BLaER1 treated with 17β-estradiol and CSF1 and Interleukin-3, amounts not matched to agents 10 nM and 100 nM (cell line): ENCODE measurements around the gene UTF1.

Source experiments
- H3K27ac ChIP-seq, 11 experiments: shearing (Covaris generic); formaldehyde crosslinking; 2 replicates each; pipeline ENCODE4 v1.8.1; 2022
- H3K27me3 ChIP-seq, 11 experiments: shearing (Covaris generic); formaldehyde crosslinking; 2 replicates each; pipeline ENCODE4 v1.8.1; 2022
- H3K36me3 ChIP-seq, 11 experiments: shearing (Covaris generic); formaldehyde crosslinking; 2 replicates each; pipeline ENCODE4 v1.8.1; 2022
- H3K4me1 ChIP-seq, 10 experiments: shearing (Covaris generic); formaldehyde crosslinking; 2 replicates each; pipeline ENCODE4 v1.8.1; 2022
- H3K4me2 ChIP-seq, 11 experiments: shearing (Covaris generic); formaldehyde crosslinking; 2 replicates each; pipeline ENCODE4 v1.8.1; 2022
- H3K4me3 ChIP-seq, 10 experiments: shearing (Covaris generic); formaldehyde crosslinking; 2 replicates each; pipeline ENCODE4 v1.8.1; 2022
- H3K9ac ChIP-seq, 11 experiments: shearing (Covaris generic); formaldehyde crosslinking; 2 replicates each; pipeline ENCODE4 v1.8.1; 2022
- H3K9me3 ChIP-seq, 11 experiments: shearing (Covaris generic); formaldehyde crosslinking; replicated peaks in 1 of 11; 2 replicates each; pipeline ENCODE4 v1.8.1; 2022
- H4K20me1 ChIP-seq, 11 experiments: shearing (Covaris generic); formaldehyde crosslinking; 2 replicates each; pipeline ENCODE4 v1.8.1; 2022
- Cebpa-rat ChIP-seq, 11 experiments: shearing (Covaris generic); IDR thresholded peaks; 2 replicates each; pipeline ENCODE4 v1.8.1; 2022

UTF1 gene

DNA sequence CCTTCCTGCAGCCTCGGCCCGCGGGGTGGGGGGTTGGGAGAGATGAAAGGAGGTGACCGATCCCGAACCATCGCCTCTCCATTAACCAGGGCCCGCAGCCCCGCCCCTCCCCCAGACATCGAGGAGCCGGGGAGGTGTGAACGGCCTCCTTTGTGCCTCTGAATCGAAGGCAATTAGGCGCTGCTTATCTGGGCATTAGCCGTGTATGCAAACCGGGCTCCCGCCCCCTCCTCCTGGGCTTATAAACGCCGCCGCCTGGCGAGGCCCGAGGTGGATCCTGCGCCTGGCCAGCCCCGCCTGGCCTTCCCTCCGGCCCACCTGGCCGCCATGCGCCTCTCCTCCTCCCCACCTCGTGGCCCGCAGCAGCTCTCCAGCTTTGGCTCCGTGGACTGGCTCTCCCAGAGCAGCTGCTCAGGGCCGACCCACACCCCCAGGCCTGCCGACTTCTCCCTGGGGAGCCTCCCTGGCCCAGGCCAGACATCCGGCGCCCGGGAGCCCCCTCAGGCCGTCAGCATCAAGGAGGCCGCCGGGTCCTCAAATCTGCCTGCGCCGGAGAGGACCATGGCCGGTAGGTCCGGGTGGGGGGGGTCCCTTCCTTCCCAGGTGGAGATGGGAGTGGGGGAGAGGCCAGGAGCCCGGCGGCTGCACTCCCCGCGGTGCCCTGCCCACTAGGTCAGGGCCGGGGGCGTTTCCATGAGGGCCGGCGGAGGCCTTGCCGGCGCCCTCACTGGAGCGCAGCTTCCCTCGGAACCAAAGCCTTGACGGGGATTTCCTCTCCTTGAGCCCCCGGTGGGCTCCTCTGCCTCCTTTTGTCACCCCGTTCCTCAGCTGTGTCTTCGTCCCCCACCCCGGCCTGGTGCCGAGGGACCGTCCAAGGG, 7.8 kb downstream of the UTF1 start, which contains the start of gene VENTX:
Gene VENTX (plus strand): TSS at position 268 of the 878 bp plus-strand sequence. CDS start 60 bp downstream, at position 328.
- peak within 1 kb of the TSS; percentile 23 to 88 (median 59) for H3K4me2 ChIP-seq
- H3K27me3 ChIP-seq, result peaks cover 77 to 92% (median 87%) of the 10 kb centered on the region in 11 experiments
- H3K9ac ChIP-seq, result peak within 1 kb of the TSS in 2 of 11 experiments; percentile 29 to 47; a peak in 1 of 22 replicates

DNA sequence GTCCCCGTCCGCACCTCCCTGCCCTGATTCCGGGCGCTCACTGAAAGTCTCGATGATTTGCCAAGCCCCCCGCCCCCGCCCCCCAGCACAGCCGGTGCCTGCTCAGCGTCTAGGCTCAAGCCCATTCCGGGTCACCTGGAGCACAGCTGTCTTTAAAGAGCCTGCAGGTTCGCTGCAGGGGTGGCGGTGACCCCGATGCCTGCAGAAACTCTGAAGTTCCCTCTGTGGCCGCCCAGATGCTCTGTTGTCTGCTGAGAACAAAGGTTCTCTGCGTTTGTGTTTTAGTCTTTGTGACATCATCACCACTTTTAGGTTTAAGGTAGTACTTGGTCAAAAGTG, 8.4 kb downstream of the UTF1 start:
- H3K9ac ChIP-seq, result no peak overlapping the region
- no peaks in the 10 kb centered on the region for H3K36me3 ChIP-seq
- peaks cover 71 to 92% (median 85%) of the 10 kb centered on the region in 11 experiments for H3K27me3 ChIP-seq
- no peak for TF ChIP-seq Cebpa-rat (IDR thresholded peaks at IDR 0.05)
- no peak overlapping the region for H3K27ac ChIP-seq
- peaks cover 0 to 39% (median 10%) of the 10 kb centered on the region in 11 experiments; a peak in 11 of 22 replicates for H4K20me1 ChIP-seq
- peaks cover 58 to 85% (median 73%) of the 10 kb centered on the region in 10 experiments for H3K4me1 ChIP-seq
- peak overlapping the region in 4 of 11 experiments; percentile 45 to 88 (median 70); a peak in 5 of 22 replicates for H3K4me2 ChIP-seq
- no peak overlapping the region for H3K4me3 ChIP-seq
- no peaks in the 10 kb centered on the region for H3K9me3 ChIP-seq

More for the DNA sequence above, 7.8 kb downstream of the UTF1 start, which contains the start of gene VENTX:
- Histone ChIP-seq H3K4me1 (peaks cover 58 to 79% (median 67%) of the 10 kb centered on the region in 10 experiments), H3K27ac (no peak within 1 kb of the TSS), H4K20me1 (peaks cover 0 to 39% (median 10%) of the 10 kb centered on the region in 11 experiments; a peak in 11 of 22 replicates), H3K9me3 (no peaks in the 10 kb centered on the region), H3K36me3 (no peaks in the 10 kb centered on the region), H3K4me3 (peak within 1 kb of the TSS in 7 of 10 experiments; percentile 3 to 57 (median 34); a peak in 11 of 20 replicates)
- no peak for TF ChIP-seq Cebpa-rat (IDR thresholded peaks at IDR 0.05)

DNA sequence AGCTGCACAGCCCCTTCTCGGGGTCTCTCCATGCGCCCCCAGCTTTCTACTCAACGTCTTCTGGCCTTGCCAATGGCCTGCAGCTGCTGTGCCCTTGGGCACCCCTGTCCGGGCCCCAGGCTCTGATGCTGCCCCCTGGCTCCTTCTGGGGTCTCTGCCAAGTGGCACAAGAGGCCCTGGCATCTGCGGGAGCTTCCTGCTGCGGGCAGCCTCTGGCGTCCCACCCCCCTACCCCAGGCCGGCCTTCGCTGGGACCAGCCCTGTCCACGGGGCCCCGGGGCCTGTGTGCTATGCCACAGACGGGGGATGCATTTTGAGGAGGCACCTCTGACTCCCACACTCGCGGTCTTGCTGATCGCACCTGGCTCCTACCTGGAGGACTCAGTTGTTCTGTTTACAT, 10.0 kb downstream of the UTF1 start:
- Histone ChIP-seq H3K36me3 (no peaks in the 10 kb centered on the region), H4K20me1 (peaks cover 0 to 39% (median 10%) of the 10 kb centered on the region in 11 experiments; a peak in 12 of 22 replicates), H3K9ac (0 out of 22 replicates have a peak overlapping the region, but pooled peaks of 1 of the 11 experiments have one; percentile 25), H3K4me2 (peak overlapping the region; percentile 46 to 99 (median 93); a peak in 21 of 22 replicates), H3K4me3 (no peak overlapping the region; a peak in 1 of 20 replicates), H3K27ac (no peak overlapping the region), H3K4me1 (peaks cover 56 to 98% (median 88%) of the 10 kb centered on the region in 10 experiments), H3K27me3 (peaks cover 57 to 91% (median 74%) of the 10 kb centered on the region in 11 experiments), H3K9me3 (no peaks in the 10 kb centered on the region)
- no peak for TF ChIP-seq Cebpa-rat (IDR thresholded peaks at IDR 0.05)

DNA sequence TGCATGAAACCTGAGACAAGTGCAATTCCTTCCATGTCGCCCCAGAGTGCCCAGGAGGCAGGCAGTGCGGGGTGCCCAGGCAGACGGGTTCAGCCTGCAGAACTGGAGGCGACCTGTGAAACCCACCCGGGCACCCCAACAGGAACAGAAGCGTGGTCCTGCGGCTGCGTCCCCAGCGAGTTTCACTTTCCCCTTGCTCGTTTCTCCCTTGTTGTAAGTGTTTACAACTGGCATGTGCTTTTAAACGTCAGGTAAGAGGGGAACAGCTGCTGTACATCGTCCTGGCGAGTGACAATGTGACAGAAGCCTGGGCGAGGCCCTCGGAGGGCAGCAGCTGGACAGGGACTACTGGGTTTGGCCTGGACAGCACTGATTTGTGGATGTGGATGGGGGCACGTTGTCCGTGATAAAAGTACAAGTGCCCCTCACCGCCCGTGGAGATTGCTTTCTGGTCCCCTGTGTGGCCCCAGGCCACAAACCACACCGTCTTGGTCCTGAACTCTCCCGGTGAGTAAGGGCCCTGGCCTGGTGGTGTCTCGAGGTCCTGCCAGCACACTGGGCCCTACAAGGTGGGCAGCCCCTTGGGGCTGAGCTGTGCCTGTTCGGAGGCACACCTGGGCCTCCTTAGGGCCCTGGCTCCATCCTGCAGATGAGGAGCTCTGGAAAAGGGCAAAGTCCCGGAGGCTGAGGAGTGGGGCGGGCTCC, 11.6 kb downstream of the UTF1 start:
- peak overlapping the region in 2 of 11 experiments; percentile 6 to 22; a peak in 1 of 22 replicates for H3K27ac ChIP-seq
- H3K4me3 ChIP-seq, result peak overlapping the region; percentile 34 to 64 (median 42)
- H3K27me3 ChIP-seq, result peaks cover 40 to 78% (median 58%) of the 10 kb centered on the region in 11 experiments
- H3K9ac ChIP-seq, result peak overlapping the region in 10 of 11 experiments; percentile 5 to 68 (median 14); a peak in 11 of 22 replicates
- H3K36me3 ChIP-seq, result no peaks in the 10 kb centered on the region
- peak overlapping the region; percentile 91 to 99 (median 97) for H3K4me2 ChIP-seq
- peaks cover 0 to 35% (median 8%) of the 10 kb centered on the region in 11 experiments; a peak in 12 of 22 replicates for H4K20me1 ChIP-seq
- TF ChIP-seq Cebpa-rat (IDR thresholded peaks at IDR 0.05), result no peak
- peaks cover 49 to 98% (median 90%) of the 10 kb centered on the region in 10 experiments for H3K4me1 ChIP-seq
- H3K9me3 ChIP-seq, result no peaks in the 10 kb centered on the region

DNA sequence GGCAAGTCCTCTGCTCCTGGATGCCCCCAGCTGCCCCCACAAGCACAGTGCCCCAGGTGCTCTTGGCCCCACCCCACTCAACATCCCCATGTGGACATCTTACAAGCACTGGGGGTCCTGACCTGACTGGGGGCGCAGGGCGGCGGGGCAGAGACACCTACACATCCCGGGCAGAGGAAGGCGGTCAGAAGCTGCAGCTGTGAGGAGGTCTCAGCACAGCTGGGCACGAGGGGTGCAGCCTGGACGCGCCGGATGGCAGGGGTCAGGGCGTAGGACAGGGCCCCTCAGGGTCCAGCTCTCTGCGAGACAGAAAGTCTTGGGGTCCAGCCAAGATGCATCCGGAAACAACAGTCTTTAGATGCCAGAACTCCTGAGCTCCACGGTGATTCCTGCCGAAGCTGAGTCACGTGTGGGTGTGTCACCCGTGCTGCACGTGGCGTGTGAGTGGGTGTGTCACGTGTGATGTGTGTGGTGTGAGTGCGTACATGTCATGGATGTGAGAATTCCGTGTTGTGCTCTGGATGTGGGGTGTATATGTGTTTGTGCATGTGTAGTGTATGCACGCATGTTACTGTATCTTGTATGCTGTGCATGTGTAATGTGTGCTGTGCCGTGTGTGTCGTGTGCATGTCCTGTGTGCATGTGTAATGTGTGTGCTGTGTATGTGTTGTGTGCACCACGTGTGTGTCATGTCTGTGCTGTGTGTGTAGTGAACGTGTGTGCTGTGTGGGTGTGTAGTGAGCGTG, 12.8 kb downstream of the UTF1 start:
- no peak for TF ChIP-seq Cebpa-rat (IDR thresholded peaks at IDR 0.05)
- Histone ChIP-seq H3K4me3 (no peak overlapping the region), H3K9ac (0 out of 22 replicates have a peak overlapping the region, but pooled peaks of 1 of the 11 experiments have one; percentile 5), H3K27ac (no peak overlapping the region), H3K4me2 (peak overlapping the region in 9 of 11 experiments; percentile 92 to 99 (median 97); a peak in 18 of 22 replicates), H4K20me1 (peaks cover 0 to 24% (median 0%) of the 10 kb centered on the region in 11 experiments; a peak in 8 of 22 replicates), H3K9me3 (no peaks in the 10 kb centered on the region), H3K4me1 (peaks cover 39 to 98% (median 89%) of the 10 kb centered on the region in 10 experiments), H3K27me3 (peaks cover 29 to 66% (median 46%) of the 10 kb centered on the region in 11 experiments), H3K36me3 (no peaks in the 10 kb centered on the region)

DNA sequence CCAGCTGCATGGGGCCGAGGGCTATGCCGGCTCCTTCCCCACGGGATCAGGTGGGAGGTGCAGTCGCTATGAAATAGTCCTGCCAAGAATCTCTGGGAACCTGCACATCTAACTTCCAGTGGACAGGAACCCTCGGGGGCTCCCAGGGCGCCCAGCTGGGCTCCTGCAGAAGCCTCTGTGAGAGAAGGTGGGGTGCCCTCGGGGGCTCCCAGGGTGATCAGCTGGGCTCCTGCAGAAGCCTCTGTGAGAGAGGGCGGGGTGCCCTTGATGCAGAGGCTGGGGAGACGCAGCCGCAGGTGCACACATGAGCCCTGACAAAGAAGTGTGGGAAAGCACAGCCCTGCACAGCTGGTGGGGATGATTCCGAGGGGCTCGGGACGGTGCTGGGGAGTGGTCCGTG, 13.6 kb downstream of the UTF1 start:
- Histone ChIP-seq H3K9me3 (no peaks in the 10 kb centered on the region), H3K4me2 (peak overlapping the region in 9 of 11 experiments; percentile 14 to 99 (median 97); a peak in 18 of 22 replicates), H3K9ac (peak overlapping the region in 2 of 11 experiments; percentile 9 to 37; a peak in 1 of 22 replicates), H3K27ac (no peak overlapping the region), H3K4me1 (peaks cover 35 to 91% (median 84%) of the 10 kb centered on the region in 10 experiments), H4K20me1 (peaks cover 0 to 16% (median 0%) of the 10 kb centered on the region in 11 experiments; a peak in 6 of 22 replicates), H3K27me3 (peaks cover 21 to 58% (median 38%) of the 10 kb centered on the region in 11 experiments), H3K36me3 (no peaks in the 10 kb centered on the region), H3K4me3 (no peak overlapping the region)
- TF ChIP-seq Cebpa-rat (IDR thresholded peaks at IDR 0.05), result no peak

DNA sequence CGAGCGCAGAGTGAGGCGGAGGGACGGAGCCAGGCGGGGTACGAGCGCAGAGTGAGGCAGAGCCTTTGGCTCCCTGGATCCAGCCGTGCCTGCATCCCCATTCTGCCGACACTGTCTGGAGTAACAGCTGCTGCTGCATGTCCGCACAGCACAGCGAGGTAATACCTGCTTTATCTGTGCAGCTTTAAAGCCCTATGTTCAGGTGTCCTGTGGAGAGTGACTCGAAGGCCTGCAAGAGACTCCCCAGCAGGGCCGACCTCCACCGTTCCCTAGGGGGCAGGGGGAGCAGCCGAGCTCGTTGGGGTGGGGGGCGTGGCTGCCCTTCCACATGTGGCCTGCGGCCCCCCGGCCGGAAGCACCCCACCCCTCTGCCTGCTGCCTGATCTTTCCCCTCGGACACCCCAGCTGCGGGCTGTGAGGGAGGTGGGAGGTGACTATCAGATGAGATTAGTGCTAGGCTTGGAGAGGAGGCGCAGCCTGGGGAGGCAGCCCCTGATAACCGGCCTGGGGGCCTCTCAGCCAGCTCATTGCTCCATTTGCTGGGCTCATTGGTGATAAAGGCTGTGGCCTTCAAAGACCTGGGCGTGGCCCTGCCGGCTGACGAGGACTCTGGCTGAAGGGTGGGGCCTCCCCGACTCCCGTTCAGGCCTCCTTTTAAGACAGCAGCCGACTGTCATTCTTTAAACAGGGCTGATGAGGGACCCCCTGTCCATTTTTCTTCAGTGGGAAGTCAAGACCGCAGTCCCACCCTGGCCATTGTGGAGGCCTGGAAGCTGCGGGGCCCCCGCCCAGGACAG, 15.6 kb downstream of the UTF1 start:
- Histone ChIP-seq H3K4me1 (peaks cover 27 to 75% (median 70%) of the 10 kb centered on the region in 10 experiments), H3K36me3 (no peaks in the 10 kb centered on the region)

More for the DNA sequence above, 15.6 kb downstream of the UTF1 start:
- Histone ChIP-seq H3K27ac (peak overlapping the region in 1 of 11 experiments; percentile 22; a peak in 2 of 22 replicates), H3K4me3 (no peak overlapping the region), H3K9ac (peak overlapping the region in 3 of 11 experiments; percentile 10 to 52 (median 12); a peak in 6 of 22 replicates), H3K27me3 (peaks cover 12 to 54% (median 27%) of the 10 kb centered on the region in 11 experiments; a peak in 20 of 22 replicates), H3K4me2 (peak overlapping the region; percentile 53 to 98 (median 93)), H4K20me1 (peaks cover 0 to 11% (median 0%) of the 10 kb centered on the region in 11 experiments; a peak in 6 of 22 replicates), H3K9me3 (no peaks in the 10 kb centered on the region)
- TF ChIP-seq Cebpa-rat (IDR thresholded peaks at IDR 0.05), result no peak
